H9 (cell line): Measurements from ENCODE around the gene CDKL5. TPM values are rescaled to one million over a fixed set of nuclear protein-coding genes. Genes with fewer than 3 reads are reported as not detected.

Source experiments
- DNase-seq: peaks from one replicate; pipeline ENCODE4 v3.0.0-alpha.2; 2017
- H2AFZ ChIP-seq: one replicate; pipeline ENCODE4 v1.6.1; 2013; ENCODE audit warnings: mild to moderate bottlenecking, low read length, control low read depth, moderate library complexity
- H2AK5ac ChIP-seq: 2 replicates; pipeline ENCODE4 v1.6.1; 2013; ENCODE audit warnings: low read length, control low read depth, mixed read lengths; ENCODE audit not compliant: insufficient read length
- H2BK120ac ChIP-seq: one replicate; pipeline ENCODE4 v1.6.1; 2013; ENCODE audit warnings: low read depth, mild to moderate bottlenecking, low read length, control low read depth, inconsistent platforms; ENCODE audit not compliant: poor library complexity, severe bottlenecking
- H2BK12ac ChIP-seq: 2 replicates; pipeline ENCODE4 v1.6.1; 2013; ENCODE audit warnings: low read length, control low read depth, mixed read lengths, low read depth; ENCODE audit not compliant: insufficient read length
- H2BK15ac ChIP-seq: 2 replicates; pipeline ENCODE4 v1.6.1; 2013; ENCODE audit warnings: low read depth, low read length, control low read depth
- H2BK20ac ChIP-seq: one replicate; pipeline ENCODE4 v1.6.1; 2013; ENCODE audit warnings: low read depth, mild to moderate bottlenecking, low read length, control low read depth, inconsistent platforms; ENCODE audit not compliant: poor library complexity, severe bottlenecking
- H2BK5ac ChIP-seq: 2 replicates; pipeline ENCODE4 v1.6.1; 2013; ENCODE audit warnings: low read length, control low read depth, mixed read lengths; ENCODE audit not compliant: insufficient read length
- H3K14ac ChIP-seq: 2 replicates; pipeline ENCODE4 v1.6.1; 2013; ENCODE audit warnings: low read length, control low read depth; ENCODE audit not compliant: insufficient read depth
- H3K18ac ChIP-seq: 2 replicates; pipeline ENCODE4 v1.6.1; 2013; ENCODE audit warnings: low read depth, mild to moderate bottlenecking, mixed read lengths, low read length, control low read depth; ENCODE audit not compliant: insufficient read length
- H3K23ac ChIP-seq: 2 replicates; pipeline ENCODE4 v1.6.1; 2013; ENCODE audit warnings: low read length, control low read depth, mixed read lengths, low read depth; ENCODE audit not compliant: insufficient read length
- H3K23me2 ChIP-seq: 2 replicates; pipeline ENCODE4 v1.6.1; 2013; ENCODE audit warnings: low read depth, mild to moderate bottlenecking, mixed read lengths, low read length, control low read depth; ENCODE audit not compliant: insufficient read length, poor library complexity, severe bottlenecking
- H3K27ac ChIP-seq: 2 replicates; pipeline ENCODE4 v1.5.1; 2013; ENCODE audit warnings: low read length, control low read depth, mixed read lengths, low read depth; ENCODE audit not compliant: insufficient read length
- H3K27me3 ChIP-seq: 2 replicates; pipeline ENCODE4 v1.6.1; 2013; ENCODE audit warnings: low read length, control low read depth, inconsistent platforms; ENCODE audit not compliant: insufficient read depth
- H3K4ac ChIP-seq: 2 replicates; pipeline ENCODE4 v1.6.1; 2013; ENCODE audit warnings: low read depth, mild to moderate bottlenecking, control low read depth, inconsistent platforms, low read length, moderate library complexity
- H3K4me1 ChIP-seq: 2 replicates; pipeline ENCODE4 v1.6.1; 2013; ENCODE audit warnings: low read length, control low read depth, inconsistent platforms; ENCODE audit not compliant: insufficient read depth
- H3K4me2 ChIP-seq: 2 replicates; pipeline ENCODE4 v1.6.1; 2013; ENCODE audit warnings: low read length, control low read depth, mixed read lengths; ENCODE audit not compliant: insufficient read length, insufficient read depth
- H3K56ac ChIP-seq: 2 replicates; pipeline ENCODE4 v1.6.1; 2013; ENCODE audit warnings: low read depth, mild to moderate bottlenecking, mixed read lengths, low read length, control low read depth; ENCODE audit not compliant: insufficient read length
- H3K79me1 ChIP-seq: 2 replicates; pipeline ENCODE4 v1.6.1; 2013; ENCODE audit warnings: low read depth, mild to moderate bottlenecking, moderate library complexity, low read length, control low read depth, inconsistent platforms; ENCODE audit not compliant: insufficient read depth, poor library complexity, severe bottlenecking
- H3K79me2 ChIP-seq: 2 replicates; pipeline ENCODE4 v1.6.1; 2013; ENCODE audit warnings: low read length, control low read depth, inconsistent platforms; ENCODE audit not compliant: insufficient read depth
- H3K9ac ChIP-seq: 2 replicates; pipeline ENCODE4 v1.6.1; 2013; ENCODE audit warnings: low read length, control low read depth, mixed read lengths; ENCODE audit not compliant: insufficient read length; ENCODE audit errors: extremely low read depth
- H3K9me3 ChIP-seq: one replicate; pipeline ENCODE4 v1.6.1; 2013; ENCODE audit warnings: low read depth, low read length, inconsistent platforms; ENCODE audit not compliant: control insufficient read depth
- H3T11ph ChIP-seq: one replicate; pipeline ENCODE4 v1.6.1; 2013; ENCODE audit warnings: mild to moderate bottlenecking, low read length, control low read depth, inconsistent platforms
- H4K20me1 ChIP-seq: one replicate; pipeline ENCODE4 v1.6.1; 2013; ENCODE audit not compliant: control insufficient read depth, insufficient read length, insufficient read depth
- H4K5ac ChIP-seq: 2 replicates; pipeline ENCODE4 v1.6.1; 2013; ENCODE audit warnings: low read depth, mild to moderate bottlenecking, mixed read lengths, low read length, control low read depth; ENCODE audit not compliant: insufficient read length
- H4K8ac ChIP-seq: replicated peaks from 2 replicates; pipeline ENCODE4 v1.6.1; 2013; ENCODE audit warnings: low read length, control low read depth, mixed read lengths, low read depth; ENCODE audit not compliant: insufficient read length
- H4K91ac ChIP-seq: 2 replicates; pipeline ENCODE4 v1.6.1; 2013; ENCODE audit warnings: low read depth, mild to moderate bottlenecking, moderate library complexity, mixed read lengths, low read length, control low read depth; ENCODE audit not compliant: insufficient read length
- H3K27ac Mint-ChIP-seq, 3 experiments: 2 replicates in 2 of 3; 3 replicates in 1 of 3; pipeline ENCODE4 v1.8.0; 2020 to 2021; ENCODE audit warnings: mixed read lengths in 3 of 3, mild to moderate bottlenecking in 1 of 3, moderate library complexity in 1 of 3
- H3K27me3 Mint-ChIP-seq: 2 replicates; pipeline ENCODE4 v1.8.0; 2021; ENCODE audit warnings: low read depth, mild to moderate bottlenecking, moderate library complexity, mixed read lengths
- H3K36me3 Mint-ChIP-seq, 3 experiments: 2 replicates in 2 of 3; 3 replicates in 1 of 3; pipeline ENCODE4 v1.8.0; 2020 to 2021; ENCODE audit warnings: low read depth in 3 of 3, mixed read lengths in 3 of 3; ENCODE audit not compliant: insufficient read depth in 1 of 3
- H3K4me1 Mint-ChIP-seq, 2 experiments: 2 replicates each; pipeline ENCODE4 v1.8.0; 2020; ENCODE audit warnings: mixed read lengths in 2 of 2
- H3K4me3 Mint-ChIP-seq, 2 experiments: 2 replicates in 1 of 2; 3 replicates in 1 of 2; pipeline ENCODE4 v1.8.0; 2020 to 2021; ENCODE audit warnings: mild to moderate bottlenecking in 2 of 2, mixed read lengths in 2 of 2, moderate library complexity in 1 of 2
- H3K9me3 Mint-ChIP-seq, 2 experiments: 2 replicates in 1 of 2; 3 replicates in 1 of 2; pipeline ENCODE4 v1.8.0; 2020; ENCODE audit warnings: mild to moderate bottlenecking in 2 of 2, mixed read lengths in 2 of 2, moderate library complexity in 1 of 2
- WGBS: extraction: QIAGEN DNeasy Blood & Tissue Kit; methylation state at CpG from one replicate; pipeline ENCODE4 v1.1.7; 2013; ENCODE audit warnings: missing lambda C conversion rate, low lambda C conversion rate, mixed read lengths; ENCODE audit not compliant: insufficient read length; ENCODE audit errors: extremely low coverage; 5-methylcytosine and 5-hydroxymethylcytosine counted together
- total RNA-seq: library from RNA; stranded (reverse); gene quantifications from 2 replicates; pipeline ENCODE4 v1.2.1, GENCODE V29; 2021
- TF ChIP-seq, protein P1 (sequence below): fragments of 200-600 bp; sonication (generic); conservative IDR thresholded peaks from 3 replicates; pipeline ENCODE4 v1.8.0; 2021; ENCODE audit warnings: antibody characterized with exemption, mild to moderate bottlenecking

CDKL5 gene
- total RNA-seq, 1 experiment from 2014 or later = 19.5 TPM

GRCh38 chrX:18643853-18644252 is 218.4 kb downstream of the CDKL5 start:
- H3K9me3 Mint-ChIP-seq = peaks cover 76 to 78% of the 10 kb centered on the region in 2 experiments
- WGBS = no CpG with 5 or more reads among the region's 3 CpGs
- H4K8ac ChIP-seq = no peak overlapping the region

More at GRCh38 chrX:18643853-18644252, 218.4 kb downstream of the CDKL5 start:
- no peak overlapping the region for H2AK5ac ChIP-seq
- no peak overlapping the region for H3K18ac ChIP-seq
- H3T11ph ChIP-seq = no peak overlapping the region
- no peak overlapping the region for H2AFZ ChIP-seq
- no peaks in the 10 kb centered on the region for H3K79me1 ChIP-seq
- H3K23me2 ChIP-seq = no peaks in the 10 kb centered on the region
- no peak for DNase-seq
- H4K20me1 ChIP-seq = no peaks in the 10 kb centered on the region
- H3K27me3 ChIP-seq = no peaks in the 10 kb centered on the region
- no peak overlapping the region for H3K9ac ChIP-seq
- H3K27ac ChIP-seq = no peak overlapping the region
- H3K79me2 ChIP-seq = no peaks in the 10 kb centered on the region
- H2BK20ac ChIP-seq = no peak overlapping the region
- H3K4ac ChIP-seq = no peak overlapping the region
- no peak overlapping the region for H2BK5ac ChIP-seq
- Mint-ChIP-seq H3K36me3 (peaks cover 0 to 7% (median 7%) of the 10 kb centered on the region in 3 experiments; a peak in 6 of 7 replicates), H3K27me3 (peaks cover 6% of the 10 kb centered on the region), H3K4me1 (peaks cover 4 to 11% of the 10 kb centered on the region in 2 experiments; a peak in 2 of 4 replicates), H3K27ac (no peak overlapping the region), H3K4me3 (no peak overlapping the region)
- no peak overlapping the region for H3K23ac ChIP-seq
- no peak overlapping the region for H3K14ac ChIP-seq
- H3K56ac ChIP-seq = no peak overlapping the region
- no peak overlapping the region for H2BK120ac ChIP-seq
- no peak overlapping the region for H4K5ac ChIP-seq
- no peaks in the 10 kb centered on the region; the same call in 1 of the 2 replicates for H3K4me1 ChIP-seq
- no peak overlapping the region for H2BK12ac ChIP-seq
- TF ChIP-seq, protein P1, sequence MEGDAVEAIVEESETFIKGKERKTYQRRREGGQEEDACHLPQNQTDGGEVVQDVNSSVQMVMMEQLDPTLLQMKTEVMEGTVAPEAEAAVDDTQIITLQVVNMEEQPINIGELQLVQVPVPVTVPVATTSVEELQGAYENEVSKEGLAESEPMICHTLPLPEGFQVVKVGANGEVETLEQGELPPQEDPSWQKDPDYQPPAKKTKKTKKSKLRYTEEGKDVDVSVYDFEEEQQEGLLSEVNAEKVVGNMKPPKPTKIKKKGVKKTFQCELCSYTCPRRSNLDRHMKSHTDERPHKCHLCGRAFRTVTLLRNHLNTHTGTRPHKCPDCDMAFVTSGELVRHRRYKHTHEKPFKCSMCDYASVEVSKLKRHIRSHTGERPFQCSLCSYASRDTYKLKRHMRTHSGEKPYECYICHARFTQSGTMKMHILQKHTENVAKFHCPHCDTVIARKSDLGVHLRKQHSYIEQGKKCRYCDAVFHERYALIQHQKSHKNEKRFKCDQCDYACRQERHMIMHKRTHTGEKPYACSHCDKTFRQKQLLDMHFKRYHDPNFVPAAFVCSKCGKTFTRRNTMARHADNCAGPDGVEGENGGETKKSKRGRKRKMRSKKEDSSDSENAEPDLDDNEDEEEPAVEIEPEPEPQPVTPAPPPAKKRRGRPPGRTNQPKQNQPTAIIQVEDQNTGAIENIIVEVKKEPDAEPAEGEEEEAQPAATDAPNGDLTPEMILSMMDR = no peak
- no peak overlapping the region for H2BK15ac ChIP-seq
- no peak overlapping the region for H3K4me2 ChIP-seq
- H4K91ac ChIP-seq = no peak overlapping the region
- peaks cover 31% of the 10 kb centered on the region for H3K9me3 ChIP-seq
